GM21367 (cell line): ENCODE data around the gene ZFYVE9.
"Not testable (repeated sequence)": the region's sequence is repeated elsewhere in the genome, so short reads cannot be mapped to it uniquely, and the experiment has no call there.

ENCODE experiments used
- ATAC-seq: cut with Tn5 transposase; IDR thresholded peaks from one replicate; pipeline ENCODE4 v1.9.1; 2021; ENCODE audit not compliant: unreplicated experiment

Gene ZFYVE9

GRCh38 chr1:52365746-52366516 is 224.0 kb downstream of the ZFYVE9 start, which contains the start of gene CC2D1B:
Gene CC2D1B, minus strand, starts transcription at chr1:52366205. Its CDS starts 1,585 bp downstream, at chr1:52364620.
- peak; percentile 86 for ATAC-seq

- no peak for ATAC-seq
Observed at GRCh38 chr1:52366517-52366827, 224.6 kb downstream of the ZFYVE9 start.

- no peak for ATAC-seq
Observed at GRCh38 chr1:52367272-52367671, 225.4 kb downstream of the ZFYVE9 start.

GRCh38 chr1:52368383-52369172 is 226.7 kb downstream of the ZFYVE9 start:
- no peak for ATAC-seq

GRCh38 chr1:52369851-52370250 is 228.0 kb downstream of the ZFYVE9 start:
- not testable (repeated sequence) for ATAC-seq

GRCh38 chr1:52385376-52385775 is 243.5 kb downstream of the ZFYVE9 start:
- ATAC-seq = no peak

GRCh38 chr1:52386458-52386857 is 244.6 kb downstream of the ZFYVE9 start:
- no peak for ATAC-seq

GRCh38 chr1:52393174-52393573 is 251.3 kb downstream of the ZFYVE9 start:
- ATAC-seq = no peak
